ENCODE measurements around the gene KCNC2.

KCNC2 gene

GRCh38 chr12:75115748-75116147, 93.9 kb downstream of the KCNC2 start:
- TF ChIP-seq CTCF (IDR thresholded peaks at IDR 0.05), result no peak
- DNase-seq (ENCODE audit: low spot score), result no peak
- H3K27ac ChIP-seq, result no peak overlapping the region
- no peak overlapping the region for H3K4me3 ChIP-seq

- Histone ChIP-seq H3K27ac (no peak overlapping the region), H3K4me3 (no peak overlapping the region)
- TF ChIP-seq CTCF (IDR thresholded peaks at IDR 0.05), result no peak
- no peak for DNase-seq (ENCODE audit: low spot score)
Measured at GRCh38 chr12:75103822-75104221, 105.8 kb downstream of the KCNC2 start.

GRCh38 chr12:75101781-75102180, 107.9 kb downstream of the KCNC2 start:
- no peak for TF ChIP-seq CTCF (IDR thresholded peaks at IDR 0.05)
- no peak overlapping the region for H3K27ac ChIP-seq
- no peak for DNase-seq (ENCODE audit: low spot score)

GRCh38 chr12:75099210-75099609, 110.4 kb downstream of the KCNC2 start:
- TF ChIP-seq CTCF (IDR thresholded peaks at IDR 0.05), result no peak
- H3K4me3 ChIP-seq, result no peak overlapping the region
- DNase-seq (ENCODE audit: low spot score), result no peak
- H3K27ac ChIP-seq, result no peak overlapping the region

More at GRCh38 chr12:75101781-75102180, 107.9 kb downstream of the KCNC2 start:
- H3K4me3 ChIP-seq, result no peak overlapping the region

- no peak for DNase-seq (ENCODE audit: low spot score)
- no peak overlapping the region for H3K27ac ChIP-seq
- no peak overlapping the region for H3K4me3 ChIP-seq
- no peak for TF ChIP-seq CTCF (IDR thresholded peaks at IDR 0.05)
Measured at GRCh38 chr12:75097003-75097402, 112.6 kb downstream of the KCNC2 start.

GRCh38 chr12:75087654-75088053, 122.0 kb downstream of the KCNC2 start:
- H3K4me3 ChIP-seq, result no peak overlapping the region
- DNase-seq (ENCODE audit: low spot score), result no peak
- TF ChIP-seq CTCF (IDR thresholded peaks at IDR 0.05), result no peak
- H3K27ac ChIP-seq, result no peak overlapping the region

- Histone ChIP-seq H3K4me3 (no peak overlapping the region), H3K27ac (no peak overlapping the region)
- no peak for TF ChIP-seq CTCF (IDR thresholded peaks at IDR 0.05)
- DNase-seq (ENCODE audit: low spot score), result no peak
Measured at GRCh38 chr12:75086091-75087038, 123.3 kb downstream of the KCNC2 start.
